Nephron (organoid): ENCODE data around the gene TESMIN.
A peak's percentile ranks its signal among the peaks of the same experiment; 100 is the strongest.

Source experiments
- H3K27ac Mint-ChIP-seq, 3 experiments: 2 replicates each; pipeline ENCODE4 v1.8.0; 2020; ENCODE audit warnings: mixed read lengths in 3 of 3, mild to moderate bottlenecking in 2 of 3, moderate library complexity in 1 of 3
- H3K27me3 Mint-ChIP-seq: 2 replicates; pipeline ENCODE4 v1.8.0; 2021; ENCODE audit warnings: low read depth, mild to moderate bottlenecking, moderate library complexity, mixed read lengths
- H3K36me3 Mint-ChIP-seq: 2 replicates; pipeline ENCODE4 v1.8.0; 2020; ENCODE audit warnings: low read depth, mixed read lengths
- H3K4me1 Mint-ChIP-seq: 2 replicates; pipeline ENCODE4 v1.8.0; 2020; ENCODE audit warnings: mixed read lengths
- H3K4me3 Mint-ChIP-seq, 3 experiments: 2 replicates each; pipeline ENCODE4 v1.8.0; 2020; ENCODE audit warnings: mild to moderate bottlenecking in 3 of 3, mixed read lengths in 3 of 3, moderate library complexity in 2 of 3
- H3K9me3 Mint-ChIP-seq: 2 replicates; pipeline ENCODE4 v1.8.0; 2020; ENCODE audit warnings: mixed read lengths
- CTCF ChIP-seq, 3 experiments: fragments of 200-600 bp; sonication (generic); IDR thresholded peaks; one replicate each; pipeline ENCODE4 v1.5.0; 2021; ENCODE audit warnings: antibody characterized with exemption in 3 of 3; ENCODE audit not compliant: unreplicated experiment in 3 of 3

Gene TESMIN

DNA sequence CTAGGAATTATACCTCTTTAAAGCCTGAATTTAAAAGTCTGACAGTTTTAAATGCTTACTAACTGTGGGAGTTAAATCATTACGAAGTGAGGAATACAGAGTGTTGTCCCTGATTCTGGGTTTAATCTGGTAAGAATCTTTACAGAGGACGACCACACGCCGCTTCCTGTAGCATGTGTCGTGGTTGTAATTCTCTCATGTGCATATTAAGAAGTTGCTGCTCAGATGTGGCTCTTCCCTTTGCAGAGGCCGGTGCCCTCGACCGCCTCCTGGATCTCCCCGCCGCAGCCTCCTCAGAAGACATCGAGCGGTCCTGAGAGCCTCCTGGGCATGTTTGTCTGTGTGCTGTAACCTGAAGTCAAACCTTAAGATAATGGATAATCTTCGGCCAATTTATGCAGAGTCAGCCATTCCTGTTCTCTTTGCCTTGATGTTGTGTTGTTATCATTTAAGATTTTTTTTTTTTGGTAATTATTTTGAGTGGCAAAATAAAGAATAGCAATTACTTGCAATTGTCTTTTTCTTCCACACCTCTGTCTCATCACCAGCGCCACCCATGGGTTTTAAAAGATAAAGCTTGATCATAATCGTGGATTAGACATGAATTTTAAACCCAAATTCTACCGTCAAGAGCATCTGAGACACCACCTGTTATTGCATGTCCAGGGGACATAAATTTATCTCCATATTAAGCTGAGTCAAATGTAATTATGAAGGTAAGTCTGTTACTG, 60.5 kb downstream of the TESMIN start:
- Mint-ChIP-seq H3K36me3 (no peaks in the 10 kb centered on the region), H3K4me3 (no peak overlapping the region), H3K4me1 (peaks cover 17% of the 10 kb centered on the region), H3K27me3 (peaks cover 72% of the 10 kb centered on the region), H3K9me3 (no peaks in the 10 kb centered on the region), H3K27ac (no peak overlapping the region)
- TF ChIP-seq CTCF (IDR thresholded peaks at IDR 0.05; ENCODE audit: unreplicated experiment in 3 of 3), result no peak

DNA sequence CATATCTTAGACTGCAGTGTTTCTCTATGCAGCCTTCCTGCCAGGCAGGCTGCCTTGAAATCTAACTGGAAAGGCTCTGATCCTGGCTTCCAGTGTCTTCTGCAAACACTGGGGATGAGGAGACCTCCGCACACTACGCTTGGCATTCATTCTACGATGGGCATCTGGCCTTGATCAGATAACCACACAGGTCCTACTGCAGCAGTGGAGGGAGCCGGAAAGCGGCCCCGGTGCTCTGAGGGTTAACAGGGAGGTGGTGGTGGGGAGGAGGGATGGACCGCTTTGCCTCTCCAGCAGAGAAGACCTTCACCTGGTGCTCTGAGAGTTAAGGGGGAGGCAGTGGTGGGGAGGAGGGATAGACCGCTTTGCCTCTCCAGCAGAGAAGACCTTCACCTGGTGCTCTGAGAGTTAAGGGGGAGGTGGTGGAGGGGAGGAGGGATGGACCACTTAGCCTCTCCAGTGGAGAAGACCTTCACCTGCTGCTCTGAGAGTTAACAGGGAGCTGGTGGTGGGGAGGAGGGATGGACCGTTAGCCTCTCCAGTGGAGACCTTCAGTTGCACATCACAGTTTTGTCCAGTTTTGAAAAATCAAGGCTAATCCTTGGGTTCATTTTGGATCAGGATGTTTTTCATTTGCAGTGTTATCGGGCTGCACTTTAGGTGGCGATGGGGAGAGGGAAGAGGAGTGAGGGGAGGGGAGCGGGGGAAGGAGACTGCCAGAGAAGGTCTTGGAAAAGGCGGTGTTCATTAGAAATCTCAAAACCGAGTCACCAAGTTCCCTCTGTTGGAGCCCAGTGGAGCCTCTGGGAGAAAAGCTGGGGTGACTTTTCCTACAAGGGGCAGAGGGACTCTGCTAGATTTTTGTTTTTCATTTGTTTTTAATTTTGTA, 61.3 kb downstream of the TESMIN start:
- H3K36me3 Mint-ChIP-seq, result no peaks in the 10 kb centered on the region
- H3K27me3 Mint-ChIP-seq, result peaks cover 76% of the 10 kb centered on the region
- no peaks in the 10 kb centered on the region for H3K9me3 Mint-ChIP-seq
- no peak overlapping the region for H3K4me3 Mint-ChIP-seq
- peaks cover 17% of the 10 kb centered on the region for H3K4me1 Mint-ChIP-seq
- peak overlapping the region in 1 of 3 experiments; percentile 48 for H3K27ac Mint-ChIP-seq
- TF ChIP-seq CTCF (IDR thresholded peaks at IDR 0.05; ENCODE audit: unreplicated experiment in 3 of 3), result no peak

- no peak for TF ChIP-seq CTCF (IDR thresholded peaks at IDR 0.05; ENCODE audit: unreplicated experiment in 3 of 3)
- Mint-ChIP-seq H3K4me1 (peaks cover 17% of the 10 kb centered on the region), H3K36me3 (no peaks in the 10 kb centered on the region), H3K27ac (no peak overlapping the region), H3K9me3 (no peaks in the 10 kb centered on the region), H3K4me3 (no peak overlapping the region), H3K27me3 (peaks cover 72% of the 10 kb centered on the region)
Observed at GRCh38 chr11:68688881-68689280, 62.4 kb downstream of the TESMIN start.

- no peak for TF ChIP-seq CTCF (IDR thresholded peaks at IDR 0.05; ENCODE audit: unreplicated experiment in 3 of 3)
- Mint-ChIP-seq H3K27ac (no peak overlapping the region), H3K9me3 (no peaks in the 10 kb centered on the region), H3K4me3 (no peak overlapping the region), H3K4me1 (peaks cover 19% of the 10 kb centered on the region), H3K27me3 (peaks cover 81% of the 10 kb centered on the region), H3K36me3 (no peaks in the 10 kb centered on the region)
Observed at GRCh38 chr11:68687986-68688385, 63.3 kb downstream of the TESMIN start.

DNA sequence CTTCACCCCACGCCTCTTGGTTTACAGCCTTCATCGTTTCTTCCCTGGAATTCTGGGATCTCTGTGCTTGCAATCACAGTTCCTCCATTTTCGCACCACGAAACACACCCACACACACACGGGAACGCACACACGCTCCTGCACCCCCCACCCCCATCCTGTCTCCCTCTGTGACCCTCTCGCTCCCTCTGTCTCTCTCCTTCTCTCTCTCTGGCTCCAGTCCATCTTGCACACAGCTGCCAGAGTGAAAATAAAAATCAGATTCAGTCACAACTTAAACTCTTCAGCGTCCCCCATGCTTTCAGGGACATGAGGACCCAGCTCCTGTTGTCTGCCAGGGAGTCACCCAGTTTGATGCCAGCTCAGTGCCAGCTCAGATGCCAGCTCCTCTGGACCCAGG, 64.0 kb downstream of the TESMIN start:
- H3K27ac Mint-ChIP-seq, result peak overlapping the region in 1 of 3 experiments; percentile 49
- no peak for TF ChIP-seq CTCF (IDR thresholded peaks at IDR 0.05; ENCODE audit: unreplicated experiment in 3 of 3)
- H3K4me1 Mint-ChIP-seq, result peaks cover 24% of the 10 kb centered on the region
- H3K27me3 Mint-ChIP-seq, result peaks cover 85% of the 10 kb centered on the region
- H3K36me3 Mint-ChIP-seq, result no peaks in the 10 kb centered on the region
- no peaks in the 10 kb centered on the region for H3K9me3 Mint-ChIP-seq
- H3K4me3 Mint-ChIP-seq, result peak overlapping the region in 2 of 3 experiments; percentile 10 to 13
